ENCODE data around the gene TCAP.
"Not testable (repeated sequence)": the region's sequence is repeated elsewhere in the genome, so short reads cannot be mapped to it uniquely, and the experiment has no call there.

TCAP gene

DNA sequence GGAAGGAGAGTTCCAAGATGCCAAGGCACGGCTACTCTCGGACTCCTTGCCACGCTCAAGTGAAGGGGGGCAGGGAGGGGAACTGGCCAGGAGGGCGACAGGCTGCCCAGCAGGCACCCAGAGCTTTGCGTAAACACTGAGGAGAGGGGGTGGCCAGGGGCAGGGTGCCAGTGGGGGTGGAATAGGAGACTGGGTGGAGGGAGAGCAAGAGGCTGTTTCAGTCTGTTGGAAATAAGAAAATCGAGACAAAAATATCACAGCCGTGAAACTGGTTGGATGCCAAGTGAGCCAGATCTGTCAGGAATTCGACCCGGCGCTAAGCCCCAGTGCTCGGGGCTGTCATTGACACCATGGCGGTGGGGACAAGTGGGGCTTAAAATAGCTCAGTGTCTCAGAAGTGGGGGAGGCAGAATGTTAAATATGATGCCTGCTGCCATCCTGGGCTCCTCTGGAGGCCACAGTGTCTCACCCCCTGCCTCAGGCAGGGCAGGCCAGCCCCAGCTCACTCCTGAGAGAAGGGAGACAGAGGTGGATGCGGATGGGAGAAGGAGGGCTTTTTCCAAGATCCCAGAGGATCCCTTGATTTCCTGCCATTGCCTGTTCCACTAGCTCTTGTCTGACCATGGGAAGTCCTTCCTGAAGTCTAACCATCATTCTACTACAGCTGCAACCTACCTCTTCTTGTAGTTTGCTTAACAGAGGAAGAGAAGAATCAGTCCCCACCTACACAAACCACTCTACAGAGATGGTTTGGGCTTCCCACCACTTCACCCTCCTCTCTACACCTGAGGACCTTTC, 12.6 kb downstream of the TCAP start:
- in situ Hi-C loops (cut with MboI; ENCODE audit: low sequenced_read_pairs), result no loop called here

DNA sequence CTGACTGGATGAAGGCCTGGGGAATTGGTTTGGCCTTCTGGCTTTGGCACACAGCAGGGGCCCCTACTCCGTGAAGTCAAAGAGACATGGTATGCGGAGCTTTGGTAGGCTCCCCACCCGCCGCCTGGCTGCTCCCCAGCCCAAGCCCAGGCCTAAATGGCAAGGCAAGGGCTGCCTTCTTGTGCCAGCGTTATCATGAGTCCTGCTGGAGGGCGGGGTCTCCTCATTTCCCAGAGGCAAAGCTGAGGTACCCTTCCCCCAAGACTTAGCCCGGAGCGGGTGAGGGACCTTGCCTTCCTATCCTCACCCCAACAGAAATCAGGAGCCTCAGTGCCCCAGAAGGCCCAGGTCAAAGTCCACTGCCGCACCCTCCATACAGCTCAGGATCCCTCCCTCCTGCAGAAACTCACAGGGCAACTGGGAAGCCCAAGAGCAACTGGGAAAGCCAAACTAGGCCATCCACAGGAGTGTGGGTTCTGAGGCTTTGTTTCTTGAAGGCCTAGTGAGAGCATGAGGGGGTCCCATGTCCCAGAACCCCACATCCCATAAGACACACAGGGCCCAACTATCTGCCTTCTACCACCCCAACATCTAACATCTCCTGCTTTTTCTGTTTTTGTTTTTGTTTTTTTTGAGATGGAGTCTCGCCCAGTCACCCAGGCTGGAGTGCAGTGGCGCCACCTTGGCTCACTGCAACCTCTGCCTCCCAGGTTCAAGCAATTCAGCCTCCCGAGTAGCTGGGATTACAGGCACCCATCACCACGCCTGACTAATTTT, 13.4 kb downstream of the TCAP start:
- in situ Hi-C loops (cut with MboI; ENCODE audit: low sequenced_read_pairs), result no loop called here

DNA sequence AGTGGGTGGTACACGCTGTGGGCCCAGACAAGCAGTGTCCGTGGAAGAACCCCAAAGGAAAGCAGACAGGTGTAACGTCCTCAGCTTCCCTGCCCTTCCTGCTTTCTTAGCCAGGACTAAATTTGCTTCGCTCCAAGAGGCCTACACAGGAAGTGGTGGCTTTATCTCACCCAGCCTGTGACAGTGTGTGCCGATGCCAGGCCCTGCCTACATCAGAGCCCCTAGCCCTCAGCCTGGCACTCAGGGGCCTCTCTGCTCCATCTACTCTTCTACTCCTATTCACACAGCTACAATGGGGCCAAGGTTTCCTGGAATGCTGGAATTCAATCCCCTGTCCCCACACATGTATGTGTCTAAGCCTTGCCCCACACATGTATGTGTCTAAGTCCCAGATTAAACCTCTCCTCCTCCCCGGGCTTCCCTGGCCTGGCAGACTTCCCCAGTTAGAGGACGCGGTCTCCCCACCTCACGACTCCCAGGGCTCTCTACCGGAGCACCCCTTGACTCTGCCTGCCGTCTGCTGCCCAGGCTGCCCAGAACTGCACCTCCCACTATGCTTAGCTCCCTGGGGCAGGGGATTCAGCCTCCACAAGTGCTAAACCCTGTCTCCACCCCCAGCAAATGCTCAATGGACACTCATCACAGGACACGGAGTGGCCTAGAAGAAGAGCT, 14.5 kb downstream of the TCAP start:
- in situ Hi-C loops (cut with MboI; ENCODE audit: low sequenced_read_pairs), result loop anchor here (10.0 kb wide), 1 partner anchor 55 kb away; the partner anchor contains the start of gene PPP1R1B

DNA sequence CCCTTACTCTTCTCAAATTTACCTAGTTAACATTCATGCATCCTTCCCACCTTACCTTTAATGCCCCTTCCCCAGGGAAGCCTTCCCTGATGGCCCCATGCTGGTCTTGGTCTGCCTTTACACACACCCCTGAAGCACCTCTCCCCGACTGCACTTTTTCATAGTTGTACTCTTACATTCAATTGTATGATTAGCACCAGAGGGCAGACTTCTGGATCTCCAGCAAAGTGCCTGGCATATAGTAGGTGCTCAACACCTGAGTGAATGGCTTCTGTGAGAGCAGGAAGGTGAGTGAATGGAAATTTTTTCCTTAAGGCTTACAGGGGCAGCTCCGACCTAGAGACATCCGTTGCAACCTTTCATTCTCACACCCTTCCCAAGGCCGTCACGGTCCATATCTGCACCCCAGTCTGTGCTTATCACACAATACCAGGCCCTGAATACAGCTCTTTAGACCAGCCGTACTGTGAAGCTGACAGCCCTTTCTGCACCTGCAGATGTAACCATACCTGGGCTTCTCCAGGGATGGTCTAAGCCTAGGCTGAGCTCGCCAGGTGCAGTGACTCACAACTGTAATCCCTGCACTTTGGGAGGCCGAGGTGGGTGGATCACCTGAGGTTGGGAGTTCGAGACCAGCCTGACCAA, 18.3 kb downstream of the TCAP start:
- in situ Hi-C loops (cut with MboI; ENCODE audit: low sequenced_read_pairs), result loop anchor here (10.0 kb wide), 1 partner anchor 59 kb away; the partner anchor contains the start of gene PPP1R1B

DNA sequence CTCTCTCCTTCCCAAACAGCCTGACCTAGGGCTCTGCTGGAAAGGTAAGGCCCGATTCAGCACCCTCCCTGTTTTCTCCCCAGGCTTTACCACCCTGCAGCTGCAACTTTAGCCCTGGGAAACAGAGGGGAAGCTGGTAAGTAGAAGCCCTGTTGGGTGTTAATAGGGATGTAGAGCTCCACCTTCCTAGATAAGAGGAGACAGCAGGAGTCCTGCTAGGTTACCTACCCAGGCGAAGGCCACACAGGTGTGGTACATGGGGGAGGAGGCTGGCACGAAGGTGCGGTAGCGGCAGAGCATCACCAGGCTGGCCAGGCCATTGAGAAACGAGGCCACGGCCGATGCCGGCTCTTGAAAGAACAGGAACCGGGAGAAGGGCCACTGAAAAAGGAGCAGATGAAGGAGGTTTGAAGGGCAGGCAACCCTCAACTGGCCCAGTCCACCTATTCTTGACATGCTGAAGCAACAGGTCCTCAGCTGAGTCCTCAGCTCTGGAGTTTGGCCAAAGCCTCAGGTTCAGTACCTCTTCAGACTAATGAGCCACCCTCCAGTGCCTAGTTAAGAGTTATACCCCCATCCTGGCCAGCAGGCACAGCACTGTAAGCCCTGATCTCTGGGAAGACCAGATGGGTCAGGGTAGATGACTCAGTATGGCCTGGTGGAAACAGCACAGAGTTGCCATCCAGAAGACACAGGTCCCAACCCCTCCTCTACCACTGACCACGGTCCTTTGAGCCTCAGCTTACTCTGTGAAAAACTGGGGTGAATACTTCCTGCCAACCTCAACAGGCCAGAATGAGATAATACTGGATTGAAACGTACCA, 19.4 kb downstream of the TCAP start:
- in situ Hi-C loops (cut with MboI; ENCODE audit: low sequenced_read_pairs), result loop anchor here (10.0 kb wide), 1 partner anchor 60 kb away; the partner anchor contains the start of gene PPP1R1B

DNA sequence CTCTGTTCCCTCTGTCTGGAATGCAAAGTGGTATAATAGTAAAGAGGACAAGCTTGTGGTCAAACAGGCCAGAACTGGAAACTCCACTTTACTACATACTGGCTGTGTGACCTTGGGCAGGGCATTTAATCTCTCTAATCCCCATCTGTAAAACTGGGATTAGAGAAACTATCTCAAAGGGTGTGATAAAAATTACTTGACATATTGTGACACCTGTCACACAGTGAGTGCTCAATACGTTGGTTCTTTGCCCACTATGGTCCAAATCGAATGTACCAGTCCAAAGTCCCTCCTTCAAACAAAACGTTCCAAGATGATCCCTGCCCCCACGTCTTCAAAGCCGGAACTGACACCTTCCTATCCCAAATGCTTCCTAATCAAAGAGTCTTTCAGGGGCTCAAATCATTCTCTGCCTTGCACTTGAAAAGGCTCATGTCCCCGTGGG, 22.0 kb downstream of the TCAP start:
- in situ Hi-C loops (cut with MboI; ENCODE audit: low sequenced_read_pairs), result loop anchor here (10.0 kb wide), 1 partner anchor 62 kb away; the partner anchor contains the start of gene PPP1R1B

DNA sequence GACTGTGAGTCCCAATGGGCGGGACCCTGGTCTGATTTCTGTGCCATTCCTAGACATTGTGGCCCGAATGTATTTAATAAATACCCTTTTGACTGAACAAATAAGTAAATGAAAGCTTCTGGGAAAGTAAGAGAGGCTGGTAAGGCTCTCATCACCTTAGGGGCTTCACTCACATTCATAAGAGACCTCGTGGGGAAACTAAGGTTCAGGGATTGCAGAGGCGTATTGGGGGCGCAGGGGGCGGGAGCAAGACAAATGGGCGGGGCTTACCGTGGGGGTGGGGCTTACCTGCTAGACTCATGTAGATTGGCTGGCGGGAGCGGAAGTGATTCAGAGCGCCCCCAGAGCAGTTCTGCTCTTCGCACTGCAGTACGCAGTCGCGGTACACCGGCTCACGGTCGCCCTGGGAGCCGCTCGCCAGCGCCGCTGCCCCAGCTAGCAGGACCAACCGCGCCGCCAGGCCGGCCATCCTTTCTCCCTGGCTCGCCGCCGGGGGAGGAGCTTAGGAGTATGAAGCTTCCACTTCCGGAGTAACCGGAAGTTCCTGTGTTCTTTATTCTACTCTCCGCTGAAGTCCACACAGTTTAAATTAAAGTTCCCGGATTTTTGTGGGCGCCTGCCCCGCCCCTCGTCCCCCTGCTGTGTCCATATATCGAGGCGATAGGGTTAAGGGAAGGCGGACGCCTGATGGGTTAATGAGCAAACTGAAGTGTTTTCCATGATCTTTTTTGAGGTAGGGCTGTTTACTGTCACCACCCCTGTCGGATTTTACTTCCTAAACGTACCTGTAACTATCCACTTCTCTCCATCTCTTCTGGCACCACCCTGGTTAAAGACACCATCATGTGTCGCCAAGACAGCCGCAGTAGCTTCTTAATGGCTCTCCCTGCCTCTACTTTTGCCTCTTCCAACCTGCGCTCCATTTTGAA, 22.7 kb downstream of the TCAP start, which contains the start of gene PGAP3:
TSS of gene PGAP3 (minus strand) at position 512 of the 929 bp plus-strand sequence. CDS start at position 469, 43 bp downstream.
- in situ Hi-C loops (cut with MboI; ENCODE audit: low sequenced_read_pairs), result loop anchor here (10.0 kb wide), 1 partner anchor 63 kb away; the partner anchor contains the start of gene PPP1R1B

DNA sequence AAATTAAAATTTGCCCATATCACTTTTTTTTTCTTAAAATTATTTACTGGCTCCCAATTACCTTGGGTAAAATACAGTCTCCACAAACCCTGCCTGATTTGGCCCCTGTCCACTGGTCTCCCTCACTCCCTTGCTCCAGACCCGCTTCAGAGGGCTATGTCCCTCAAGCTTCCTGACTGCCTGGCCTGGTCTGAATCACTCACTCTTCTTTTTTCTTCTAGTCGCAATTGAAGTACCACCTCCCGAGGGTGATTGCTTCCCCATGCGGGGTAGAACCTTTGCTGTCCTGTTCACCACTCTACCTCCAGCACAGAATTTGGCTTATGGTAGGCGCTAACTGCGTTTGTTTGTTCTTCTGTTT, 23.3 kb downstream of the TCAP start:
- in situ Hi-C loops (cut with MboI; ENCODE audit: low sequenced_read_pairs), result loop anchor here (10.0 kb wide), 1 partner anchor 64 kb away; the partner anchor contains the start of gene PPP1R1B

DNA sequence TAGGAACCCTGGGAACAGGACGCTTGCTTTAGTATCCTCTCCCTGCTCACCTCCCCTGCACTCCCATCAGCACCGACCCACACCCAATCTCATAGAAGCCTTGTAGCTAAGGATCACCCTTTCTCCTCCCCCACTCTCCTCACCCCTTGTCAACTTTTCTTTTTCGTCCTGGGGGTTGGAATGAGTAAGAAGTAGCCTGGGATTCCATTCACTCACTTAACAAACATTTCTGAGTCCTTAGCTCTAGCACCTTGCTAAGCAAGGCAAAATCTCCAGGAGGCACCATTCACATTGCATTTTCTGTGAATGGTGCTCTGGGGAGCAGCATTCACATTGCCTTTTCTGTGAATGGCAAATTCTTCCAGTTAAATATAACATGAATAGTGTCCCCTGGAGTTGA, 23.8 kb downstream of the TCAP start:
- in situ Hi-C loops (cut with MboI; ENCODE audit: low sequenced_read_pairs), result loop anchor here (10.0 kb wide), 1 partner anchor 64 kb away; the partner anchor contains the start of gene PPP1R1B

DNA sequence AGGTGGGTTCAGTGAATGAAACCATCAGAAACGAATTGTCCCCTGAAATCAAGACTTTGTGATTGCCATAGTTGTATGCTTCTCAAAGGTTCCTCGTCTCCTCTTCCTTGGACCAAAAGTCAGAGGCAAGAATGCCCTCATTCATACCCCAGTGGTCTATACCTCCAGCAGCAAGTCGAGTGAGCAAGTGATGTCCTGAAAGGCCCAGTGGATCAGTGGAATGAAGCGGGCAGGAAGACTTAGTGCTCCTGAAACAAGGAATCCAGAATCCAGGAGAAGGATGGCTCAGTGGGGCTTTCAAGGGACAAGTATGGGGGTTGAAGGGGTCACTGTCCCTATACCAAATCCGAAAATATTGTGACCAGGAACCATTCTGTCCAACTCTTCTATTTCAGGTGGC, 29.4 kb downstream of the TCAP start:
- in situ Hi-C loops (cut with MboI; ENCODE audit: low sequenced_read_pairs), result no loop called here

DNA sequence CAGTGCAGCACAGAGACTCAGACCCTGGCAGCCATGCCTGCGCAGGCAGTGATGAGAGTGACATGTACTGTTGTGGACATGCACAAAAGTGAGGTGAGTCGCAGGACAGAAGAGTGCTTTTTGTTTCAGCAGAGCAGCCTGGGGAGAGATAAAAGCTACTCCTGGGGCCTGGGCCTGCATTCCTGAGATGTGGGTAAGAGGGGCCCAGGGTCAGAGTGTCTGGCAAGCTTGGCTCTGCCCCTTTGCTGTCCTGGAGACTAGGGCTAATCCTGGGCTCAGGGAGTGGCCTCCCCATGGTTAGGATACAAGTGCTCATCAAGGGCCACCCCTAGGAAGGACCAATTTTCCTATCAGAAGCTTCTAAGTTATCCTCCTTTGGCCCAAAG, 29.9 kb downstream of the TCAP start:
- in situ Hi-C loops (cut with MboI; ENCODE audit: low sequenced_read_pairs), result no loop called here

DNA sequence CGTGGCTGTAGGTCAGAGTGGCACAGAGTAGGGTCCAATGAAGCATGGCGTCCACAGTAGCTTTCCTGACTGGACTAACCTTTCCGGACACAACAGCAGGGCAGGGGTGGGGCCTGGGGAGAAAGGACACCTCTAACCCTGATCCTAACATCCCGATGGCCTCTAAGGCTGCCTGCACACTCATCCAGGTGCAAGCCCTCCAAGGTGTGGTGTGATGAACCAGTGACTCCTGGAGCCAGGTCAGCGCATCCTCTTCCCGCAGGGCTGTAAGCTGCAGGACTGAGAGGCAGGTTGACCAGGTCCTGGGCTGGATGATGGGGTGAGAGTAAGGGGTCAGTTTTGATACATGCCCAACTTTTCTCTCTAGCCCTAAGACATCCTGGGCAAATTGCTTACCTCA, 31.6 kb downstream of the TCAP start:
- in situ Hi-C loops (cut with MboI; ENCODE audit: low sequenced_read_pairs), result no loop called here

DNA sequence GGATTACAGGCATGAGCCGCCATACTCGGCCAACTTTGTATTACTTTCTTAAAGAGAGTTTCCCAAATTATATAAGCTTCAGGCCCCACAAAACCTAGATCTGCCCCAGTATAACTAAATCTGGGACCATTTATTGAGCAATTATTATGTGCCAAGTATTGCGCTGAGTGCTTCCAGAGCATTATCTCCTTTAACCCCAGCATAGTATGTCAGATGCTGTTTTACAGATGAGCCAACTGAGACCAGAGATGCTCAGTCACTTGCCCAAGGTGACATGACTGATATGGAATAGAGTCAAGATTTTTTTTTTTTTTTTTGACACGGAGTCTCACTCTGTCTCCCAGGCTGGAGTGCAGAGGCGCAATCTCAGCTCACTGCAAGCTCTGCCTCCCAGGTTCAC, 32.8 kb downstream of the TCAP start:
- in situ Hi-C loops (cut with MboI; ENCODE audit: low sequenced_read_pairs), result no loop called here

DNA sequence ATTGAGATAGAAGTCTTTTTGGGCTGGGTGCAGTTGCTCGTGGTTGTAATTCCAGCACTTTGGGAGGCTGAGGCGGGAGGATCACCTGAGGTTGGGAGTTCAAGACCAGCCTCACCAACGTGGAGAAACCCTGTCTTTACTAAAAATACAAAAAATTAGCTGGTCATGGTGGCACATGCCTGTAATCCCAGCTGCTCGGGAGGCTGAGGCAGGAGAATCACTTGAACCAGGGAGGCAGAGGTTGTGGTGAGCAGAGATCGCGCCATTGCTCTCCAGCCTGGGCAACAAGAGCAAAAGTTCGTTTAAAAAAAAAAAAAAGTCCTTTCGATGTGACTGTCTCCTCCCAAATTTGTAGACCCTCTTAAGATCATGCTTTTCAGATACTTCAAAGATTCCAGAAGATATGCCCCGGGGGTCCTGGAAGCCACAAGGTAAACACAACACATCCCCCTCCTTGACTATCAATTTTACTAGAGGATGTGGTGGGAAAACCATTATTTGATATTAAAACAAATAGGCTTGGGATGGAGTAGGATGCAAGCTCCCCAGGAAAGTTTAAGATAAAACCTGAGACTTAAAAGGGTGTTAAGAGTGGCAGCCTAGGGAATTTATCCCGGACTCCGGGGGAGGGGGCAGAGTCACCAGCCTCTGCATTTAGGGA, 34.1 kb downstream of the TCAP start:
- in situ Hi-C loops (cut with MboI; ENCODE audit: low sequenced_read_pairs), result not testable (repeated sequence)

DNA sequence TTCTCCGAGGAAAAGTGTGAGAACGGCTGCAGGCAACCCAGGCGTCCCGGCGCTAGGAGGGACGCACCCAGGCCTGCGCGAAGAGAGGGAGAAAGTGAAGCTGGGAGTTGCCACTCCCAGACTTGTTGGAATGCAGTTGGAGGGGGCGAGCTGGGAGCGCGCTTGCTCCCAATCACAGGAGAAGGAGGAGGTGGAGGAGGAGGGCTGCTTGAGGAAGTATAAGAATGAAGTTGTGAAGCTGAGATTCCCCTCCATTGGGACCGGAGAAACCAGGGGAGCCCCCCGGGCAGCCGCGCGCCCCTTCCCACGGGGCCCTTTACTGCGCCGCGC, 34.6 kb downstream of the TCAP start, which contains the start of gene ERBB2:
TSS of gene ERBB2 (plus strand) at position 247 of the 330 bp plus-strand sequence. CDS start 175 bp downstream, outside the sequence.
- in situ Hi-C loops (cut with MboI; ENCODE audit: low sequenced_read_pairs), result no loop called here

DNA sequence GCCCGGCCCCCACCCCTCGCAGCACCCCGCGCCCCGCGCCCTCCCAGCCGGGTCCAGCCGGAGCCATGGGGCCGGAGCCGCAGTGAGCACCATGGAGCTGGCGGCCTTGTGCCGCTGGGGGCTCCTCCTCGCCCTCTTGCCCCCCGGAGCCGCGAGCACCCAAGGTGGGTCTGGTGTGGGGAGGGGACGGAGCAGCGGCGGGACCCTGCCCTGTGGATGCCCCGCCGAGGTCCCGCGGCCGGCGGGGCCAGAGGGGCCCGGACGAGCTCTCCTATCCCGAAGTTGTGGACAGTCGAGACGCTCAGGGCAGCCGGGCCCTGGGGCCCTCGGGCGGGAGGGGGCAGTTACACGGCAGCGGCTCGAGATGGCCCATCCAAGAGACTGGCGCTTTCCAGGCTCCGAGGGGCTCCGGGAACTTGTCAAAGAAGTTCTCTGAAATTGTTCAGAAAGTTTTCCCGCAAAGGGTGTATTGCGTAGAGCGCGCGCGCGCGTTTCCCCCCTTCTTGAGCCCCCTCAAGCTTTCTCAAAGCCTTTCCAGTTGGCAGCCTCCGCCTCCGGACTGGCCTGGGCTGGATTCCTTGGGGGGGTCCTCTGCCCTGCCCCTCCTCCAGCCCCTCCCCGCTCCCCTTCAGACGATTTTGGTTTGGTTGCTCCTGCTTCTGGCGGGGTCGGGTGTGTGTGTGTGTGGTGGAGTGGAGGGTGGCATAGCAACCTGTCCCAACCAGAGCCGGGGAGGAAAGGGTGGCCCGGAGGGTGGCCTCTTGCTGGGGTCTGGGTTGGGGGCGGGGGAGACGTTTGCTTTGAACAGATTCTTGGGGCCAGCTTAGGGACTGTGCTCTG, 35.2 kb downstream of the TCAP start:
- in situ Hi-C loops (cut with MboI; ENCODE audit: low sequenced_read_pairs), result no loop called here

Measured in HL-60/S4 treated with retinoic acid at 250 ng/mL for 4 days and 3 days (cell line).